Dermis microvascular lymphatic vessel endothelial cell (primary cell): ENCODE measurements around the gene MYOF. TPM values are rescaled to one million over a fixed set of nuclear protein-coding genes. Genes with fewer than 3 reads are reported as not detected.
"Not testable (repeated sequence)": the region's sequence is repeated elsewhere in the genome, so short reads cannot be mapped to it uniquely, and the experiment has no call there.

Experiments used
- DNase-seq, 2 donors: peaks; one replicate each; pipeline versions ENCODE4 v3.0.0 to v3.0.0-alpha.2; 2010; ENCODE audit warnings: low read depth in 2 of 2
- total RNA-seq: library from RNA; depleted of rRNA; stranded (reverse); fragments of >200 nt; gene quantifications from 2 replicates; pipeline ENCODE4 v1.2.1, GENCODE V29; 2014

MYOF gene
- total RNA-seq, 1 donor from 2014 or later, result 180 TPM

- no peak for DNase-seq
These were observed 136.0 kb downstream of the MYOF start for GRCh38 chr10:93346108-93346507.

GRCh38 chr10:93344691-93345090 lies 137.4 kb downstream of the MYOF start:
- DNase-seq, result no peak

GRCh38 chr10:93342921-93343320 lies 139.2 kb downstream of the MYOF start:
- no peak for DNase-seq

GRCh38 chr10:93342366-93342765 lies 139.8 kb downstream of the MYOF start:
- DNase-seq, result no peak

- DNase-seq, result no peak
These were observed 144.8 kb downstream of the MYOF start for GRCh38 chr10:93337309-93337721.

GRCh38 chr10:93336678-93337077 lies 145.5 kb downstream of the MYOF start:
- no peak for DNase-seq

- DNase-seq, result no peak
These were observed 146.0 kb downstream of the MYOF start for GRCh38 chr10:93336110-93336509.

- no peak for DNase-seq
These were observed 147.2 kb downstream of the MYOF start for GRCh38 chr10:93334901-93335327.

- peak in 1 of 2 donors; percentile 18 for DNase-seq
These were observed 148.0 kb downstream of the MYOF start for GRCh38 chr10:93334181-93334580.

GRCh38 chr10:93333278-93333978 lies 148.7 kb downstream of the MYOF start:
- no peak for DNase-seq

GRCh38 chr10:93330824-93331223 lies 151.3 kb downstream of the MYOF start:
- DNase-seq, result no peak

GRCh38 chr10:93319896-93320295 lies 162.2 kb downstream of the MYOF start:
- no peak for DNase-seq

- DNase-seq, result no peak
These were observed 163.0 kb downstream of the MYOF start for GRCh38 chr10:93319096-93319495.

- no peak for DNase-seq
These were observed 166.9 kb downstream of the MYOF start for GRCh38 chr10:93315246-93315645.

- DNase-seq, result not testable (repeated sequence)
These were observed 167.5 kb downstream of the MYOF start for GRCh38 chr10:93314656-93315055.

GRCh38 chr10:93313798-93314197 lies 168.3 kb downstream of the MYOF start:
- peak in 1 of 2 donors; percentile 29 for DNase-seq

- peak in 1 of 2 donors; percentile 42 for DNase-seq
These were observed 173.1 kb downstream of the MYOF start for GRCh38 chr10:93309062-93309461.

- no peak for DNase-seq
These were observed 177.0 kb downstream of the MYOF start for GRCh38 chr10:93305122-93305521.

GRCh38 chr10:93300981-93301380 lies 181.2 kb downstream of the MYOF start:
- no peak for DNase-seq

- DNase-seq, result no peak
These were observed 181.7 kb downstream of the MYOF start for GRCh38 chr10:93300288-93300917.

- no peak for DNase-seq
These were observed 182.4 kb downstream of the MYOF start for GRCh38 chr10:93299606-93300287.

- DNase-seq, result no peak
These were observed 182.9 kb downstream of the MYOF start for GRCh38 chr10:93299195-93299594.

GRCh38 chr10:93296151-93296550 lies 186.0 kb downstream of the MYOF start:
- no peak for DNase-seq
